ENCODE data around the gene BMPR2.
"Not testable (repeated sequence)": the region's sequence is repeated elsewhere in the genome, so short reads cannot be mapped to it uniquely, and the experiment has no call there.

The BMPR2 gene

GRCh38 chr2:202535290-202535689, 159.2 kb downstream of the BMPR2 start:
- not testable (repeated sequence) for H3K18ac ChIP-seq (ENCODE audit: low read length); H3K4me3 ChIP-seq (ENCODE audit: low read length); H2BK5ac ChIP-seq (ENCODE audit: low read length); H2AK5ac ChIP-seq (ENCODE audit: low read length); H3K4ac ChIP-seq (ENCODE audit: low read depth, low read length); DNase-seq; H4K5ac ChIP-seq (ENCODE audit: low read length); H3K4me2 ChIP-seq (ENCODE audit: low read length); H2BK15ac ChIP-seq (replicated peaks; ENCODE audit: low read depth); H3K27ac ChIP-seq (ENCODE audit: low read depth, low read length); H2BK120ac ChIP-seq (ENCODE audit: low read depth, low read length); H3K36me3 ChIP-seq (ENCODE audit: control insufficient read depth, insufficient read depth, low read length); H3K79me2 ChIP-seq (ENCODE audit: control insufficient read depth, insufficient read depth, low read length); H3K4me1 ChIP-seq (ENCODE audit: control insufficient read depth, low read depth, low read length); H4K8ac ChIP-seq (ENCODE audit: low read depth, low read length); H3K79me1 ChIP-seq (ENCODE audit: low read length); H3K27me3 ChIP-seq (ENCODE audit: insufficient read depth, low read length, poor library complexity); H3K9ac ChIP-seq (ENCODE audit: low read length); H3K23ac ChIP-seq (ENCODE audit: low read length); H3K56ac ChIP-seq (ENCODE audit: low read length)
- no CpG with 5 or more reads among the region's 30 CpGs for WGBS (ENCODE audit: extremely low coverage, insufficient coverage, low lambda C conversion rate)

GRCh38 chr2:202541137-202541536, 165.0 kb downstream of the BMPR2 start:
- H3K56ac ChIP-seq (ENCODE audit: low read length) = no peak overlapping the region
- no peak overlapping the region for H3K9ac ChIP-seq (ENCODE audit: low read length)
- no peak overlapping the region for H3K23ac ChIP-seq (ENCODE audit: low read length)
- no peaks in the 10 kb centered on the region for H3K79me2 ChIP-seq (ENCODE audit: control insufficient read depth, insufficient read depth, low read length)
- no peaks in the 10 kb centered on the region for H3K4me1 ChIP-seq (ENCODE audit: control insufficient read depth, low read depth, low read length)
- no peak overlapping the region for H2BK120ac ChIP-seq (ENCODE audit: low read depth, low read length)
- no peak overlapping the region for H2BK15ac ChIP-seq (replicated peaks; ENCODE audit: low read depth)
- no peaks in the 10 kb centered on the region for H3K36me3 ChIP-seq (ENCODE audit: control insufficient read depth, insufficient read depth, low read length)
- no peak overlapping the region for H2AK5ac ChIP-seq (ENCODE audit: low read length)
- H3K27ac ChIP-seq (ENCODE audit: low read depth, low read length) = no peak overlapping the region
- H2BK5ac ChIP-seq (ENCODE audit: low read length) = no peak overlapping the region
- H3K4ac ChIP-seq (ENCODE audit: low read depth, low read length) = no peak overlapping the region
- DNase-seq = no peak
- H4K8ac ChIP-seq (ENCODE audit: low read depth, low read length) = no peak overlapping the region
- no peak overlapping the region for H3K4me2 ChIP-seq (ENCODE audit: low read length)
- no peak overlapping the region for H3K18ac ChIP-seq (ENCODE audit: low read length)
- no peaks in the 10 kb centered on the region for H3K27me3 ChIP-seq (ENCODE audit: insufficient read depth, low read length, poor library complexity)
- H3K4me3 ChIP-seq (ENCODE audit: low read length) = no peak overlapping the region
- no peaks in the 10 kb centered on the region for H3K79me1 ChIP-seq (ENCODE audit: low read length)
- WGBS (ENCODE audit: extremely low coverage, insufficient coverage, low lambda C conversion rate) = no CpG with 5 or more reads among the region's 3 CpGs
- H4K5ac ChIP-seq (ENCODE audit: low read length) = no peak overlapping the region

GRCh38 chr2:202542142-202542541, 166.0 kb downstream of the BMPR2 start:
- H3K56ac ChIP-seq (ENCODE audit: low read length) = no peak overlapping the region
- no peak overlapping the region for H3K9ac ChIP-seq (ENCODE audit: low read length)
- H2AK5ac ChIP-seq (ENCODE audit: low read length) = no peak overlapping the region
- no peak overlapping the region for H3K27ac ChIP-seq (ENCODE audit: low read depth, low read length)
- H4K5ac ChIP-seq (ENCODE audit: low read length) = no peak overlapping the region
- H3K79me1 ChIP-seq (ENCODE audit: low read length) = no peaks in the 10 kb centered on the region
- WGBS (ENCODE audit: extremely low coverage, insufficient coverage, low lambda C conversion rate) = no CpG with 5 or more reads among the region's 3 CpGs
- H3K27me3 ChIP-seq (ENCODE audit: insufficient read depth, low read length, poor library complexity) = no peaks in the 10 kb centered on the region
- H3K4me3 ChIP-seq (ENCODE audit: low read length) = no peak overlapping the region
- no peak overlapping the region for H3K4me2 ChIP-seq (ENCODE audit: low read length)
- H3K18ac ChIP-seq (ENCODE audit: low read length) = no peak overlapping the region
- no peak overlapping the region for H4K8ac ChIP-seq (ENCODE audit: low read depth, low read length)
- H3K36me3 ChIP-seq (ENCODE audit: control insufficient read depth, insufficient read depth, low read length) = no peaks in the 10 kb centered on the region
- no peaks in the 10 kb centered on the region for H3K4me1 ChIP-seq (ENCODE audit: control insufficient read depth, low read depth, low read length)
- H2BK5ac ChIP-seq (ENCODE audit: low read length) = no peak overlapping the region
- no peak overlapping the region for H3K4ac ChIP-seq (ENCODE audit: low read depth, low read length)
- no peak for DNase-seq
- H3K79me2 ChIP-seq (ENCODE audit: control insufficient read depth, insufficient read depth, low read length) = no peaks in the 10 kb centered on the region
- H2BK15ac ChIP-seq (replicated peaks; ENCODE audit: low read depth) = no peak overlapping the region
- no peak overlapping the region for H2BK120ac ChIP-seq (ENCODE audit: low read depth, low read length)
- H3K23ac ChIP-seq (ENCODE audit: low read length) = no peak overlapping the region

DNA sequence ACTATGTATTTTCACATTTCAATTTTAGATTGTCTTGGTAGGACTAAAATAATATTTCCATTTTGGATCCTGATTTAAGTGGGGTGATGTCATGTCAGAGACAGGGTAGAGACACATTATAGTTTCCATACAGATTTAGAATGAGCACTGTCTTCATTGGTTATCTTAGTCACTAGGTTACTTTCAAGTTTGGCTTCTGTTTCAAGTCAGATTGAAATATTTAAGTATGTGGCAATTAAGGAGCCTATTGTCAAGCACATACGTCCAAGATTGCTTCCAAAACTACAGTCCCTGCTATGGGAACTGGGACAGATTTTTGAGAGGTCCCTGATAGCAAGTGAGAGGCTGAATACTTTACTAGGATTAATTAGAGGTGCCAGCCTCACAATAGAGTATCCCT, 169.4 kb downstream of the BMPR2 start:
- no peak overlapping the region for H2BK15ac ChIP-seq (replicated peaks; ENCODE audit: low read depth)
- no peaks in the 10 kb centered on the region for H3K79me1 ChIP-seq (ENCODE audit: low read length)
- H2BK120ac ChIP-seq (ENCODE audit: low read depth, low read length) = no peak overlapping the region
- no peak overlapping the region for H4K5ac ChIP-seq (ENCODE audit: low read length)
- WGBS (ENCODE audit: extremely low coverage, insufficient coverage, low lambda C conversion rate) = no CpG with 5 or more reads among the region's 1 CpG
- H3K4me1 ChIP-seq (ENCODE audit: control insufficient read depth, low read depth, low read length) = no peaks in the 10 kb centered on the region
- no peak overlapping the region for H3K27ac ChIP-seq (ENCODE audit: low read depth, low read length)
- no peak overlapping the region for H3K18ac ChIP-seq (ENCODE audit: low read length)
- no peak overlapping the region for H2BK5ac ChIP-seq (ENCODE audit: low read length)
- no peaks in the 10 kb centered on the region for H3K36me3 ChIP-seq (ENCODE audit: control insufficient read depth, insufficient read depth, low read length)
- H2AK5ac ChIP-seq (ENCODE audit: low read length) = no peak overlapping the region
- no peak overlapping the region for H4K8ac ChIP-seq (ENCODE audit: low read depth, low read length)
- H3K27me3 ChIP-seq (ENCODE audit: insufficient read depth, low read length, poor library complexity) = no peaks in the 10 kb centered on the region
- no peak overlapping the region for H3K9ac ChIP-seq (ENCODE audit: low read length)
- no peak overlapping the region for H3K4me2 ChIP-seq (ENCODE audit: low read length)
- no peak overlapping the region for H3K23ac ChIP-seq (ENCODE audit: low read length)
- no peaks in the 10 kb centered on the region for H3K79me2 ChIP-seq (ENCODE audit: control insufficient read depth, insufficient read depth, low read length)
- H3K4ac ChIP-seq (ENCODE audit: low read depth, low read length) = no peak overlapping the region
- DNase-seq = no peak
- H3K4me3 ChIP-seq (ENCODE audit: low read length) = no peak overlapping the region
- H3K56ac ChIP-seq (ENCODE audit: low read length) = no peak overlapping the region

GRCh38 chr2:202545931-202546330, 169.8 kb downstream of the BMPR2 start:
- no peak overlapping the region for H3K4ac ChIP-seq (ENCODE audit: low read depth, low read length)
- H3K27me3 ChIP-seq (ENCODE audit: insufficient read depth, low read length, poor library complexity) = no peaks in the 10 kb centered on the region
- no peak overlapping the region for H2BK5ac ChIP-seq (ENCODE audit: low read length)
- no peak overlapping the region for H2BK120ac ChIP-seq (ENCODE audit: low read depth, low read length)
- H3K4me3 ChIP-seq (ENCODE audit: low read length) = no peak overlapping the region
- no peak overlapping the region for H2AK5ac ChIP-seq (ENCODE audit: low read length)
- H3K27ac ChIP-seq (ENCODE audit: low read depth, low read length) = no peak overlapping the region
- no peaks in the 10 kb centered on the region for H3K4me1 ChIP-seq (ENCODE audit: control insufficient read depth, low read depth, low read length)
- no peak overlapping the region for H3K18ac ChIP-seq (ENCODE audit: low read length)
- H3K56ac ChIP-seq (ENCODE audit: low read length) = no peak overlapping the region
- no peak overlapping the region for H4K8ac ChIP-seq (ENCODE audit: low read depth, low read length)
- H3K79me2 ChIP-seq (ENCODE audit: control insufficient read depth, insufficient read depth, low read length) = no peaks in the 10 kb centered on the region
- H2BK15ac ChIP-seq (replicated peaks; ENCODE audit: low read depth) = no peak overlapping the region
- no peak overlapping the region for H4K5ac ChIP-seq (ENCODE audit: low read length)
- no peak overlapping the region for H3K23ac ChIP-seq (ENCODE audit: low read length)
- no peak overlapping the region for H3K9ac ChIP-seq (ENCODE audit: low read length)
- no CpG with 5 or more reads among the region's 2 CpGs for WGBS (ENCODE audit: extremely low coverage, insufficient coverage, low lambda C conversion rate)
- DNase-seq = no peak
- no peaks in the 10 kb centered on the region for H3K36me3 ChIP-seq (ENCODE audit: control insufficient read depth, insufficient read depth, low read length)
- H3K4me2 ChIP-seq (ENCODE audit: low read length) = no peak overlapping the region
- no peaks in the 10 kb centered on the region for H3K79me1 ChIP-seq (ENCODE audit: low read length)

- not testable (repeated sequence) for H3K18ac ChIP-seq (ENCODE audit: low read length); H2BK120ac ChIP-seq (ENCODE audit: low read depth, low read length); H3K23ac ChIP-seq (ENCODE audit: low read length)
These were observed 170.5 kb downstream of the BMPR2 start for GRCh38 chr2:202546499-202547141.

More at GRCh38 chr2:202546499-202547141, 170.5 kb downstream of the BMPR2 start:
- not testable (repeated sequence) for DNase-seq; H3K4ac ChIP-seq (ENCODE audit: low read depth, low read length); H3K56ac ChIP-seq (ENCODE audit: low read length); H2BK5ac ChIP-seq (ENCODE audit: low read length); H3K27me3 ChIP-seq (ENCODE audit: insufficient read depth, low read length, poor library complexity); H3K4me1 ChIP-seq (ENCODE audit: control insufficient read depth, low read depth, low read length); H2BK15ac ChIP-seq (replicated peaks; ENCODE audit: low read depth); H3K9ac ChIP-seq (ENCODE audit: low read length); H4K5ac ChIP-seq (ENCODE audit: low read length); H3K79me1 ChIP-seq (ENCODE audit: low read length); H3K79me2 ChIP-seq (ENCODE audit: control insufficient read depth, insufficient read depth, low read length); H3K36me3 ChIP-seq (ENCODE audit: control insufficient read depth, insufficient read depth, low read length); H2AK5ac ChIP-seq (ENCODE audit: low read length); H3K27ac ChIP-seq (ENCODE audit: low read depth, low read length); H4K8ac ChIP-seq (ENCODE audit: low read depth, low read length); H3K4me3 ChIP-seq (ENCODE audit: low read length); H3K4me2 ChIP-seq (ENCODE audit: low read length)
- WGBS (ENCODE audit: extremely low coverage, insufficient coverage, low lambda C conversion rate) = no CpG with 5 or more reads among the region's 13 CpGs

Measured in mesendoderm (in vitro differentiated cells).